ENCODE data around the gene TAS1R3.
"Not testable (repeated sequence)": the region's sequence is repeated elsewhere in the genome, so short reads cannot be mapped to it uniquely, and the experiment has no call there.

TAS1R3 gene

DNA sequence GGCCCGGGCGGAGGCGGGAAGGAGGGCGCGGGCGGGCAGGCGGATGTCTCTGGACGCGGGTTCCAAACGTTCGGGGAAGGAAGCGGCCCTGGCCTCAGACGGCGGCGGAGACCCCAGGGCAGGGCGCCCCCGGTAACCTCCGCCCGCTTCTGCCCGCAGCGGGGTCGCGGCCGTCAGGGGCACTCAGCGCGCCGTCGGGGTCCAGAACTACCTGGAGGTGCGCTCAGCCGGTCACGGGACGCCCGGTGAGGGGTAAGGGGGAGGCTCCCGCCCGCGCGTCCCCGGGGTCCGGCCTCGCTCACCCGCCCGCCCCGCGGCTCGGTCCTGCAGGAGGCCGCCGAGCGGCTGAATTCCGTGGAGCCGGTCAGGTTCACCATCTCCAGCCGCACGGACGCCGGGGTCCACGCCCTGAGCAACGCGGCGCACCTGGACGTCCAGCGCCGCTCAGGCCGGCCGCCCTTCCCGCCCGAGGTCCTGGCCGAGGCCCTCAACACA lies 22.3 kb upstream of the TAS1R3 start:
- no peak for DNase-seq (ENCODE audit: low read depth in 3 of 3, low spot score in 1 of 3)

DNA sequence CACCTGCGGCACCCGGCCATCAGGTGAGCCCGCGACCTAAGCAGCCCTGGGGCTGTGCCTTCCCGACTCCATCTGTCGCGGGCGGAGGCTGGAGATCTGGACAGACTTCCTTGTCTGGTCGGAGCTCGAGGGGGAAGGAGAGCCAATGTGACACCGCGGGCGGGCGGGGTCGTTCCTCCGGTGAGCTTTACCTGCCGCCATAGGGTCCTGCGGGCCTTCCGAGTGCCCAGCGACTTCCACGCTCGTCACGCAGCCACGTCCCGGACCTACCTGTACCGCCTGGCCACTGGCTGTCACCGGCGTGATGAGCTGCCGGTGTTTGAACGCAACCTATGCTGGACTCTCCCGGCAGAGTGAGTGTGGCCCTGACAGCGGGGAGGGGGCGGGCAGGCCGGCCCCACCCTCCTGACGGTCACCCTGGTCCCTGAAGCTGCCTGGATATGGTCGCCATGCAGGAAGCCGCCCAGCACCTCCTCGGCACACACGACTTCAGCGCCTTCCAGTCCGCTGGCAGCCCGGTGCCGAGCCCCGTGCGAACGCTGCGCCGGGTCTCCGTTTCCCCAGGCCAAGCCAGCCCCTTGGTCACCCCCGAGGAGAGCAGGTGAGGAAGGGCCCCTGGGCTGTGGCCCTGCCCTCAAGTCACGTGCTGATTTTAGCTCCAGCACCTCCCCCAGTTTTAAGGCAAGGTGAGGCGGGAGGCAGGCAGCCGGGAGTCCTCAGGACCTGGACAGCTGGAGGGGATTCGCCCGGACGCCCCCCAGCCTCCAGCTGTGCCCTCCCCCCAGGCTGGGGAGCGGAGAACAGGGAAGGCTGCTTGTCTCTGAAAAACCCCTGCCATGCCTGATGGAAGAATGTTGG lies 21.6 kb upstream of the TAS1R3 start:
- DNase-seq (ENCODE audit: low read depth in 3 of 3, low spot score in 1 of 3) = no peak

DNA sequence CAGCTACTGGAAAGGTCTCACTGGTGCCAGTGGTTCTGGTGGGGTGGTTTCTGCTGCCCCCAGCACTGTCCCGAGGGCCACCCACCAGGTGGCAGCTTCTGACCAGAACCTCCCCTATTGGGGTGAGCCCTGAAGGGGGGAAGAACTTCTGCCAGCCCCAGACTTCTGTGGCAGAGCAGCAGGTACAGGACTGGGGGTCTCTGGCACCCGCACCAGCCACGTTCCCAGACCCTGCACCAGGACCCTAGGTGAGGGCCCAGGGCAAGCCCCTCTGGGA lies 21.0 kb upstream of the TAS1R3 start:
- no peak for DNase-seq (ENCODE audit: low read depth in 3 of 3, low spot score in 1 of 3)

DNA sequence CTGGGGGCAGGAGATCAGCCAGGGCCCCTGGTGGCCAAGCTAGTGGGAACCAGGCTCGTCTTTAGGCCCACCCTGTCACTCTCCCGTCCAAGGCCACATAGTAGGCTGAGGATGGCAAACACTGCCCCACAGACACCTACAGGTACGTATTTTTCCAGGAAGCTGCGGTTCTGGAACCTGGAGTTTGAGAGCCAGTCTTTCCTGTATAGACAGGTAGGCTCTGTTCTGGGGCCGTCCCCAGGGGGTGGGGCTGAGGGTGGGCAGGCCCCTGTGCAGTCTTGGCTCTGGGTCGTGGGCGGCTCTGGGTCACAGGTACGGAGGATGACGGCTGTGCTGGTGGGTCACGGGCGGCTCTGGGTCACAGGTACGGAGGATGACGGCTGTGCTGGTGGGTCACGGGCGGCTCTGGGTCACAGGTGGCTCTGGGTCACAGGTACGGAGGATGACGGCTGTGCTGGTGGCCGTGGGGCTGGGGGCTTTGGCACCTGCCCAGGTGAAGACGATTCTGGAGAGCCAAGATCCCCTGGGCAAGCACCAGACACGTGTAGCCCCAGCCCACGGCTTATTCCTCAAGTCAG lies 20.5 kb upstream of the TAS1R3 start:
- no peak for DNase-seq (ENCODE audit: low read depth in 3 of 3, low spot score in 1 of 3)

DNA sequence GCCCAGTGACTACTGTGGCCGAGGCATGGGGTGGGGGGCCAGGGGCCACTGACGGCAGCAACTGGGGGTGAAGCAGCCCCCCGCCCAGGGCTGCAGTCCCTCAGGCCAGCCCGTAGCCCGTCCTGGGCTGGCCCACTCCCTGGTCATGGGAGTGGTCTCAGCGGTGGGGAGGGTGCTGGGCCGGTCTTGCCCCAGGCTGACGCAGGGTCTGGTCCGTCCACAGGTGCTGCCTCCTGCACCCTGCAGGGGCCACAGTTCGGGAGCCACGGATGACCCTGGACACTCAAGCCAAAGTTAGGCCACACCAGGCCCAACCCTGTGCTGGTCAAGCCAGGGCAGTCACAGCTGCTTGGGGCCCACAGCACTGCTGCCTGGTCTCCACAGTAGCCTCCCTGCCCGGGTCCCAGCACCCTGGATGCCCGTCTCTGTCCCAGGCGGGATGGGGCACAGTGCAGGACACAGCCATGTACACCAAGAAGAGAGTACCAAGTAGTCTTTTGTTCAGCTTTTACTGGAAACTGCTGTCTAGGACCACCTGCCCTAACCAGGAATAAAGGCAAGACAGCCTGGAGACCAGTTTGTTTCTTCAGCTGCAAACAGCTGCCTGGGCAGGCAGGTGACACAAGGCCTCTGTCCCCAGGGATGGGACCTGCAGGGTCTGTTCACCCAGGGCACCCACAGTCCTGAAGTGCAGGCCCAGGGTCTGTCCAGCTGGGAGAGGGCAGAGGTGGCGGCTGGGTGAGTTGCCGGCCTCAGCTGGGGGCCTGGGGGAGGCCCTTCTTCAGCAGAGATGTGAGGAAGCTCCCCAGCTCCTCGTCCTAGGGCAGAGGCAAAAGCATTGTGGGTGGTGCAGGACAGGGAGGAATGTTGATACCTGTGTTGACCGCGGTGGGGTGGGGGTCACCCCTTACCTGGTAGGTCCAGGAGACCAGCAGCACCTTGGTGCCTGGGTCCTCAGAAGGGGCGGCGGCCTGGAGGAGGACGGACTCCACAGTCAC lies 19.7 kb upstream of the TAS1R3 start:
- DNase-seq (ENCODE audit: low read depth in 3 of 3, low spot score in 1 of 3) = no peak

DNA sequence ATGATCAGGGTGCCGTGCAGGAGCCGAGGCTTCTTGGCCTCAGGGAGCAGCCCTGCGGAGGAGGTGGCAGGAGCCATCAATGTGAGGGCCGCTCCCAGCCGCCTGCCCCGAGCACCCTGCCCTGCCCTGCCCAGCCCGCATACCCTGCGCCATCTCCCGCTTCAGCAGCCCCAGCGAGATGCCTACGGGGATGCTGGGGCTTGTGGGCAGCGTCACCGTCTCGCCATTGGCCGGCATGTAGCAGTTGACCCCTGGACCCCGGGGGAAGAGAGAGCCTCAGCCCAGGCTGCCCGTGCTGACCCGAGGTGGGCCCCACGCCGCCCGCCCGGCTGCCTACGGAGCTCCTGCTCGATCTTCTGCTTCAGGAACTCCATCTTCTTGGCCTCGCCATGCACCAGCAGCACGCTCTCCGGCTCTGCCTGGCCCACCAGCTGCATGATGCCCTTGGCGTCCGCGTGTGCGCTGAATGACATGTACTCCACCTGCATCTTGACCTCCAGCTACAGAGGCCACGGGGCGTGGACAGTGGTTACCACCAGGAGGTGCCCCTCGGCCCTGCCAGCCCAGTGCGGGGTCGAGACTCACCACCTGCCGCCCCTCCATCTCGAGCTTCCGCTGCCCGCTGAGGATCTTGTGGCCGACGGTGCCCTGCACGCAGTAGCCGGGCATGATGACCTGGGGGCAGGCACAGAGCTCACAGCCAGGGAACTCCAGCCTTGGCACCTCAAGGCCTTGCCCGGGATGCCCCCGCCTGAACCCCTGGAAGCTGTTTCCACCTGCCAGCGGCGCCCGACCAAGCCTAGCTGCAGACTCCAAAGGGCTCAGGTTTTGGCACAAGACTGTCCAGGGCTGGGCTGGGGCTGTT lies 18.4 kb upstream of the TAS1R3 start:
- no peak for DNase-seq (ENCODE audit: low read depth in 3 of 3, low spot score in 1 of 3)

DNA sequence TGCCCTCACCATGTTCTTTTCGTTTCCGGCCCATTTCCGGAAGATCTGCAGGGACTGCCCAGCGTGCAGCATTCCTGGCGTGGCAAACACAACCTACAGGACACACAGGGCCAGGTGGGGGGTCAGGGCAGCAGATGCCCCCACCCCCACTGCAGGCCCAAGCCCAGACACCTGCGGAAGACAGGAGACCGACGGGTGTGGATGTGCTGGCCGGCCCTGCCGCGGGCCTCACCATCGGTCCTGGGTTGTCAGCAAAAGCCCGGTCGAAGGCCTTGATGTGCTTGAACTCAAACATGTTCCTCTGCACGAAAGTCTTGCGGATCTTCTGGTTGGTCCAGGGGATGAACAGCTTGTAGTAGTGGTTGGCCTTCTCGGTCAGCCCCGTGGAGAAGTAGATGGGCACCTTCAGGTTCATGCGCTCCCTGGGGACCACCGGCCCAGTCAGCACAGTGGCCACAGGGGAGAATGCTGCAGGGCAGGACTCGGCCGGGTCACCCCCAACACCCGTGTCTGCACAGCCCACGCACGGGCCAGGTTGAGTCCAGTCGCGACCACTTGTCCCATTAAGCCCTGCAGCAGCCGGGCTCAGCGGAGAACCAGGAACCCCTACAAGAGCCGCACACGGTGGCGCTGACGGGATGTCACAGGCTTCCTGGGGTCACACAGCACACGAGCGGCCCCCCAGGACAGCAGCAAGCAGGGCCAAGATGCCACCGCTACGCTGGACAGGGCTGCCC lies 17.4 kb upstream of the TAS1R3 start:
- no peak for DNase-seq (ENCODE audit: low read depth in 3 of 3, low spot score in 1 of 3)

DNA sequence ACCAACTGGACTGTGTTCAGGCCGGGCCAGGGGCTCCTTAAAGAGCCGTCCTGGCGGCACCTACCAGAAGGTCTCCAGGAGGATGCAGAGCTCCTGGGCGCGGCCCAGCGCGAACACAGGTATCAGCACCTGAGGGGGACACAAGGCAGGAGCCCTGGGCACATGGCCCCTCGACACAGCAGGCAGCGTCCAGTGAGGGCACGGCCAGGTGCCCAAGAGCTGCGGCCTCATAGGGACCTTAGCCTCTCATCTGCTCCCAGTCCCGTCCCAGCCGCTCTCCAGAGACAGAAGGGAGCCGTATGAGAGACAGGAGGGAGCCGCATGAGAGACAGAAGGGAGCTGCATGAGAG lies 16.9 kb upstream of the TAS1R3 start:
- no peak for DNase-seq (ENCODE audit: low read depth in 3 of 3, low spot score in 1 of 3)

DNA sequence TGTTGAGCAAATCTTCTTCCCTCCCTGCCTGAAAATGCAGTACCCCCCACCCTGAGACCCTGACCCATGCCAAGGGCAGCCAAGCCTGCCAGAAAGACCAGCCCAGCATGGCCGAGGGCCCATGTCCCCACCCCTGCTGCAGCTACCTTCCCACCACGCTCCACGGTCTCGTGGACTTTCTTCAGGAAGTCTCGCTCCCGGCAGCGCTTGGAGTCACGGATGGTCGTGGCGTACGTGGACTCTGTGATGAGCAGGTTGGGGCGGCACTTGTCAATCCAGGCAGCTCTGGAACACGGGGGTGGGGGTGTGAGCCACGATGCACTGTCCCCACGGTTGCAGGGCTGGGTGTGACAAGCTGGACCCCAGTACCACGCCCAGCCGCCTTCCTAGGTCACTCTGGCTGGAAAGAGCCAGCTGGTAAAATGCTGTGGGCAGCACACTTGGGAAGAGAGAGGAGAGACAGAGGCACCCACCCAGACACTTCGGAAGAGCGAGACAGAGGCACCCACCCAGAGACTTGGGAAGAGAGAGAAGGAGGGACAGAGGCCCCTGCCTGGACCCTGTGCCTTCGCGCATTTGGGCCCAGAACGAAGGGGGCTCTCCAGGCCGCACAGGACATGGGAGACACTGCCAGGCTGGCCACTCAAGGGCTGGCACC lies 16.3 kb upstream of the TAS1R3 start:
- no peak for DNase-seq (ENCODE audit: low read depth in 3 of 3, low spot score in 1 of 3)

DNA sequence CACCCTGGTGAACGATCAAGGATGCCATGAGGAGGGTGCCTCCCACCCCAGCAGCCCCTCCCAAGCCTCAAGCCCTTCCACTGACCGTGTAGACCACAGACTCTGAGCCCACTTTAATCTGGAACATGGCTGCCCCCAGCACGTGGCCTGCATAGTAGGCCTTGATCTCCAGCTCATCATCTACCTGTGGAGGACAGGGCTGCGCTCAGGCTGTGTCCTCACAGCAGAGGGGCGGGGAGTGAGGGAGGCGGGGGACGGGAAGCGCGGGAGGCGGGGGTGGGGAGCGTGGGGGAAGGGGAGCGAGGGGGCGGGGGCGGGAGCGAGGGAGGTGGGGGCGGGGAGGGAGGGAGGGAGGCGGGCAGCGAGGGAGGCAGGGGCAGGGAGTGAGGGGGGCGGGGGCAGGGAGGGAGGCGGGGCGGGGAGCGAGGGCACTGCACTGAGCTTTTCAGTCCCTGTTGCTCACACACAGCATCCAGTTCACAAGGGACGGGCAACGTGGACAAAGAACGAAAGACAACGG lies 15.6 kb upstream of the TAS1R3 start:
- DNase-seq (ENCODE audit: low read depth in 3 of 3, low spot score in 1 of 3) = no peak

DNA sequence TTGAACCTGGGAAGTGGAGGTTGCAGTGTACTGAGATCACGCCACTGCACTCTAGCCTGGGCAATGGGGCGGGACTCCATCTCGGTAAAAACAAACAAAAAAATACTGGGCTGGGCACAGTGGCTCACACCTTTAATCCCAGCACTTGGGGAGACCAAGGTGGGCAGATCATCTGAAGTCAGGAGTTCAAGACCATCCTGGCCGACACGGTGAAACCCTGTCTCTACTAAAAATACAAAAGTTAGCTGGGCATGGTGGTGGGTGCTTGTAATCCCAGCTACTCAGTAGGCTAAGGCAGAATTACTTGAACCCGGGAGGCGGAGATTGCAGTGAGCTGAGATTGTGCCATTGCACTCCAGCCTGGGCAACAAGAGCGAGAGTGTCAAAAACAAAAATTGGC lies 14.9 kb upstream of the TAS1R3 start:
- not testable (repeated sequence) for DNase-seq (ENCODE audit: low read depth in 3 of 3, low spot score in 1 of 3)

DNA sequence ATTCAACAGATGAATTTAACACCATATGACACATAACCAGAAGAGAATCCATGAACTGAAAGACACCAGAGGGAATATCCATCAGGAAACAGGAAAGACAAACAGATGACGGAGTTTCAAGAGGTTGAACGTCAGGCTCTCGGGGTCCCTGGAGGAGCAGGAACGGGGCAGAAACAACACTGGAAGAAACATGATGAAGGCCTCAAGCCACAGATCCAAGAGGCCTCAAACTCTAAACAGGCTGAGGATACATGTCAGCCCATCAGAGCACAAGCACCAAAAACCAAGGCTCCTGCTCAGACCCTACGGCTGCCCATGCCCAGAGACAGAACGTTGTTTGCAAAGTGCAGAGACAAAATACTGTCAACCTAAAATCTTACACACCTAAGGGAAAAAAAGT lies 13.7 kb upstream of the TAS1R3 start:
- no peak for DNase-seq (ENCODE audit: low read depth in 3 of 3, low spot score in 1 of 3)

DNA sequence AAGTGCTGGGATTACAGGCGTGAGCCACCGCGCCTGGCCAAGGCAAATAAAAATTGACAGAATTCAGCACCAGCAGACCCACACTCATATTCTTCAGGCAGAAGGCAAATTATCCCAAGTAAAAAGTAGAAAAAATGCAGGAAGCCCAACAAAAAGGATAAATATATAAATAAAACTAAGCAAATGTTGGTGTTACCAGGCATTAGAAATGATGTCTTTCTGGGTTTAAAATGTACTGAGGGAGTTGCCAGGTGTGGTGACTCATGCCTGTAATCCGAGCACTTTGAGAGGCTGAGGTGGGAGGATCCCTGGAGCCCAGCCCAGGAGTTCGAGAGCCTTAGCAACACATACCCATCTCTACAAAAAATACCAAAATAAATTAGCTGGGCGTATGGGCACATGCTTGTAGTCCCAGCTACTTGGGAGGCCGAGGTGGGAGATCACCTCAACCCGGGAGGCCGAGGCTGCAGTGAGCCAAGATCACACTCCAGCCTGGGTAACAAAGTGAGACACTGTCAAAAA lies 12.9 kb upstream of the TAS1R3 start:
- no peak for DNase-seq (ENCODE audit: low read depth in 3 of 3, low spot score in 1 of 3)

DNA sequence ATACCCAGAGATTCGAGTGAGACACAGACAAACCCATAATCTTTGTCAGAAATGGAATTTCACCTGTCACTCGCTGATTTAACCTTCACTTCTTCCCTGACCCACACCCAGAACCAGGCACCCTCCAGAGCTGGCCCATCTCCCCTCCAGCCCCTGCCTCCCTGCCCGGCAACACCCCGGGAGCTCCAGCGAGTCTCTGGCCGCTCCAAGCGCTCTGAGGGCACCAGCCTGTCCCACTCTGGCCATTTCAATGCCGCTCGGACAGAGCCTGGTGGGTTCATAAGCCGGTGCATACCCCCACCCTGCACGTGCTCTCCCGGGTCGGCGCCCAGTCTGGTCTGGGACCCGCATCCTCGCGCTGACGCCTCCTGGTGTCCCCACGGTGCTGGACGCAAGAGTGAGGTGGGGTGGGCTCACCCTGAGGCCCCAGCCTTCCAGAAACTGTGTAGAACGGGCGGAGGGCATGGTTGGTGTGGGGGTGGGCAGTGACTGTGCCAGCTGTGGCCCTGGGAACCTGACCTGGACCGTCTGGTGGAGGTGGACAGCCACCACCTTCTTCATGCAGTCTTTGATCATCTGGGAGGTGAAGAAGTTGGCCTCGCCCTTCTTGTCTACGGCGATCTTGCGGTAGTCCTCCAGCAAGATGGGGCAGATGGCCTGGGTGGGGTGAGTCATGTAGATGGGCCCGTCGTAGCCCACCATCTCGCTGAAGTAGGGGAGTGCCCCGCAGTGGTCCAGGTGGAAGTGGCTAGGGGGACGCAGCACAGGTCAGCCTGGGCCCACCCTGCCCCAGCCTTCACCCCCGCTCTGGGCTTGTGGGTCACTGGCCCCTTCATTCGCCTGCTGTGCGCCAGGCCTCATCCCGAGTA lies 12.1 kb upstream of the TAS1R3 start:
- DNase-seq (ENCODE audit: low read depth in 3 of 3, low spot score in 1 of 3) = no peak

DNA sequence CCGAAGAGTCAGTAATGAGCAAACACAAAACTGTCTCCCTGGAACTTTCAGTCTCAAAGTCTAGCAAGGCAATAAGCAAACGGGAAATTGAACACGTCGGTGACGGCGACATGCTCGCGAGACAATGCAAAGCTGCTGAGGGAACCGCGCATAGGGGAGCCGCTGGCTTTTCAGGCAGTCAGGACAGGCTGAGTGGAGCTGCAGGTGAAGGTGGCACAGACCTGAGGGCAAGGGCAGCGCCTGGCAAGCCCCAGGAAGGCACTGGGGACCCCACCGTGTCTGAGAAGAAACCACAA lies 11.5 kb upstream of the TAS1R3 start:
- no peak for DNase-seq (ENCODE audit: low read depth in 3 of 3, low spot score in 1 of 3)

DNA sequence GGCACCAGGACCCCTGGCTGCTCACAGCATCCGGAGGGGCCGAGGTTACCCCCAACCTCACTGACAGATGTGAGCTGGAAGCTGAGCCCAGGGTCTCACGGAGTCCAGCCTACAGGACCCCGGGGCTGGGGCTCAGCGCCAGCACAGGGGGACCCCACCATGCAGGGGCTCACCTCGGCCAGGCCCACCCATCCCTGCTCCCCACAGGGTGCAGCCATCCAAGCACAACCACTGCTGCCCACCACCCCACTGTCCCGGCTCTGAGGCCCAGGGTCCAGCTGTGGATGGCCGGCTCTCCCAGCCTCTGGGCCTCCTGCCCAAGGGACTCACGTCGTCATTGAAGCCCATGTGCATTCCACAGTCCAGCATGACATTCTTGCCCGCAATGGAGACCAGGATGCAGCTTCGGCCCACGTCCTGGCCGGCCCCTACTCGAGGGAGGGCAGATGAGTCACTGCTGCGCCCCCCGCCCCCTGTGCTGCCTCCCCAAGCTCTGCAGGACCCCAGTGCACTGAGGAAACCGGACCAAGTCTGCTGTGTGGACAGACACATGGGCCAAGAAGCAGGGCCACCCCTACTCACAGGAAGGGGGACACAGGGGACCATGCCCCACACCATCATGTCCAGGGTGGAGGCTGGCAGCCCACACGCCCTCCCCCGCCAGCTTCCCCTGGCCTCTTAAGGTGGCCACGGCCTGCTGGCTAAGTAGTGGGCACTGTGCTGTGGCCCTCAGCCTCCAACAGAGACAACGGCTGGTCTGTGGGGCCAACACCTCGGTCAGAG lies 10.2 kb upstream of the TAS1R3 start:
- no peak for DNase-seq (ENCODE audit: low read depth in 3 of 3, low spot score in 1 of 3)

DNA sequence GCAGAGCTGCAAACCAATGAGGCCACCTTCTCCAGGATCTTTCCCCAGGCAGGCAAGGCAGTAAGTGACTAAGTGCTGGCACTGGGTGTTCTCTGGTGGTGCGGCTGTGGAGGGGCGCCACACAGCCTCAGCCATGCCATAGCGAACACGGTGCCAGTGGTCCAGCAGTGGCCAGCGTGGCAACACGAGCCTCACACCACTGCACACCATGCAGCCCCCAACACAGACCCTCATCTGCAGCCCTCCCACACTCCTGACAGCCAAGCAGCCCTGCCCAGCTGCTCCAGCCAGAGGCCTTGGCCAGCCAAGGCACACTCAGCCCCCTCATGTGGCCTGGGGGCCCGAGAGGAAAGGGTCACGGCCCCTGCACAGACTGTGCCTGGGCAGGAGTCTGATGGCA lies 9.6 kb upstream of the TAS1R3 start:
- DNase-seq (ENCODE audit: low read depth in 3 of 3, low spot score in 1 of 3) = no peak

DNA sequence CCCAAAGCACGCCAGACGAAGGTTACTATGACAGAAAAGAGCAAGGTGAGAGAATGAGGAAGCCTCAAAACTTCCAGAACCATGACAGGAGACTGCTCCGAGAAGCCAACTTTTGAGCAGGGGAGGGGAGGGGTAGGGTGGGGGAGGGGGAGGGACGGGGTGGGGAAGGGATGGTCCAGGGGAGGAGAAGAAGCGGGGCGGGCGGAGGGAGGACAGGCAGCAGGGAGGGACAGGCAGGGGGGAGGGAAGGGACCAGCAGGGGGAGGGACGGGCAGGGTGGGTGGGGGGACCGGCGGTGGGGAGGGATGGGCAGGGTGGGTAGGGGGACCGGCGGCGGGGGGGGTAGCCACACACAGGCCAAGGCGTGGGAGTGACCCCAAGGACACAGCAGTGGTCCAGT lies 8.7 kb upstream of the TAS1R3 start:
- DNase-seq (ENCODE audit: low read depth in 3 of 3, low spot score in 1 of 3) = no peak
